Measurements from ENCODE around the gene ABHD10.

ABHD10 gene

DNA sequence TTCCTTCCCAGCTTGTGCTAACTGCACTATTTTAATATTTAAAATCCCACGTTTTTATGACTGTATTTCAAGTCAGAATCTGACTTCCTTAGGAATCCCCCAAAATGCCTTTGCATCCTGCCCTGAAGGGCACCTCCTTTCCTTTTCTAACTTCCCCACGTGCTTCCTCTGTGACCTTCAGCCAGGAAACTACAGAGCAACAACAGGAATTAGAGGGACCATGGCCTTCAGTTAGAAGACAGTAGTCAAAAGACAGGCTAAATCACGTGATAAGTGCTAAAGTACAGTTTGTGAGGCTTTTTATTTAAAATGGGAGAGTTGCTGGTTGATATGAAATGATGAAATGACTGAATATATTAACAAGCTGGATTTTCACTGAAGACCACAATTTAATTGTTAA, 11.8 kb upstream of the ABHD10 start:
- no peak for DNase-seq

DNA sequence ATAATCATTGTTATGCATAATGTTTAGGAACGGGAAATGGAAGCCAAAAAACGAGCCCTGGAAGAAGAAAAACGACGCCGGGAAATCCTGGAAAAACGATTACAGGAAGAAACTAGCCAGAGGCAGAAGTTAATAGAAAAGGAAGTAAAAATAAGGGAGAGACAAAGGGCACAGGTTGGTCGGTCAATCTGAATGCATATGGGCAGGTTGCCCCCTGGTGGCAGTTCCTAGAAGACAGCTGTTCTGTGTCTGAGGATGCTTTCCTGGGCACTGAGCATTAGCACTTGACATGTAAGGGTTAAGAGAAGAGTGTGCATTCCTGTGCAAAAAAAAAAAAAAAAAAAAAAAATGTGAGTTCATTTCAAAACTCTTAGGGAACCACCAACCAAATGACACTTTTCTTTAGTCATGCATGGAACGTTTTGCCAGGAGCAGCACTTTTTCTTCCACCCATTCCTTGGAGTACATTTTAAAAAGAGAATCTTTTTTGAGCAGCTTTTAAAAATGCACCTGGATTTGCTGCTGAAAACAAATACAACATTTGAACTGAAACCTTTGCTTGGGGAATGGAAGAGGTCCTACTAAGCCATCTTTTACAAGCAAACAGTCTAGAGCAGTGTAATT, 11.1 kb upstream of the ABHD10 start:
- peak; percentile 62 for DNase-seq

DNA sequence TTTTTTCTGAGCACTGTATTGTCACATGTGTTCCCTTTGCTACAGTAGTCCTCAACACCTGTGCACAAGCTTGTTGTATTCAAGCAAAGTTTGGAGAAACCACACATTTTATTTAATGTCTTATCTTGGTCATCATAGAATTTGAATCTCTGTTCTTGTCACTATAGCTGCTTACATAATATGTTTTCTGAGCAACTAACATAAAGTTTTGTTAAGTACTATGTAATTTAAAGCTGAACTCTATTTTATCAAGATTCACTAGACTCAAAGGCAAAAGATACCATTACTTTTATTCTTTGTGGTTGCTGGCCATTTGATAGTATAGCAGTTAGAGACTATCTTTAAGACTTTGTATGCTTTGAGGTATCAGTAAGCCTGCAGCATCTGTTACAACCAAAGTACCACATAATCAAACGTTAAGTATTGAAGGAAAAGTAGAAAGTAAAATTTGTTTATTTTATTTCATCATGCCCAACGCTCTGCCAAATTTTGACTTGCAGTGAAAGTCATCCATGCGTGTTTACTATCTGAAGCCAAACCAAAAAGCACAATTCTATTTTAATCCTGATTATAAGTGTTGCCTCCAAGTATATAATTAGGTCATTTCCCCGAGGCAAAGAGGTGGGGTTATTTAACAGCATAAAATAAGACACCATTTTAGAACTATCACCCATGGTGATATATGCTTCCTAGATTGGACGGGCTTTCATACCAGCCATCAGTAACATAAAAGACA, 10.3 kb upstream of the ABHD10 start:
- DNase-seq = no peak

DNA sequence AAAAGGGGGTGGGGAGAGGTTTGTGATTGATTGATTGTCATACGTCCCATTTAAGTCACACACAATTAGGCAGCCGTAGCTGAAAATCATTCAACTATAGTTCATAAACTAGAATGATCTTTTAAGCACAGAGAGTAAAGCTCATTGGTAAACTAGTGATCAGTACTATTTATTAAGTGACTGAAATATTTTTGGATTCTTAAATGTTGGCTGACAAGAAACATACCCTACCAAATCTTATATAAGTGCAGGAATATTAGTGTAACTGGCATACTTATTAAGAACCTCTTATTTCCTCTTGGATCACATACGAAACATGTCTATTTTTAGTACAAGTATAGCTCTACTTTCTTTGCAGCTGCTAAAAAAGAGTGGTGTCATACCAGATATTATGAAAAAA, 8.4 kb upstream of the ABHD10 start:
- no peak for DNase-seq

DNA sequence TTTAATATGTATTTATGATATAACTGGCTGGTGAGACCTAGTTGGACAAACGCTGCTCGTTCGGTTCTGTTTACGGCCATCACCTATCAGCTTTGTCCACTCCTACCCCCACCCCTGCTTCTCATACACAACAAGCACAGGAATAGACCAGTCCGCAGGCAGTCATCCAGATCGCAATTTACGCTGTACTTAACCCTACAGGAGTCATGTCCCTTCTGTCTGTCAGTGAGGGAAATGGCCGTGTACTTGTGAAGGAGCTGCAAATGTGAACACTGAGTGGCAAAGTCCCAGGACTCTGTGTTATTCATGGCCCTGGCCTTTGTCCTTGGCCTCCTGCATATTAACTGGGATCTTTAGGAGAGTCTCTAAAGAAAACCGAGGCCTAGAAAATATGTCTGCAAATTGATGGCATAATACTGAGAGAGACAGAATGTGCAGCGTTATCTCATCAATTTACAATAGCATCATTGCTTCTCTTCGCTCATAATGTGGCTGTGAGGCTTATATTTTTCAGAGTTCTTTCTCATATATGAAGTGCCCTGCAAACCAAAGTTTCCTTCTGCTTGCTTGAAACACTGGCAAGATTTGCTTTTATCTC, 7.2 kb upstream of the ABHD10 start:
- no peak for DNase-seq

DNA sequence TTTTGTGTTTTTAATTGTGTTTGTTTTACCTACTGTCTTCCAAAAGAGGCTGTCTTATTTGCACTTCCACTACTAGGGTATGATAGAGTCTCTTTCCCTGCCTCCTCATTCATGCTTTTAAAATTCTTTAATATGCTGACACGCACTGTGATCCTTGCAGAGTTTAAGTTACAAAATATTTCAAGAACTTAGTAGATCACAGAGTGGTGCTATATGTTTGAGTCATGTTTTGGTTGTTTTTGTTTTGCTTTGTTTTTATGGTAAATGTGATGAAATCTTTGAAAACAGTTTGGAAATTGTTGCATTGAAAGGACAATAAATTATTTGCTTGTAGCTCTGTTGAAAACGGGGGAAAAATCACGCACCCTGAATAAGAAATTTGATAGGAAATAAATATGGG, 5.9 kb upstream of the ABHD10 start:
- DNase-seq = no peak

DNA sequence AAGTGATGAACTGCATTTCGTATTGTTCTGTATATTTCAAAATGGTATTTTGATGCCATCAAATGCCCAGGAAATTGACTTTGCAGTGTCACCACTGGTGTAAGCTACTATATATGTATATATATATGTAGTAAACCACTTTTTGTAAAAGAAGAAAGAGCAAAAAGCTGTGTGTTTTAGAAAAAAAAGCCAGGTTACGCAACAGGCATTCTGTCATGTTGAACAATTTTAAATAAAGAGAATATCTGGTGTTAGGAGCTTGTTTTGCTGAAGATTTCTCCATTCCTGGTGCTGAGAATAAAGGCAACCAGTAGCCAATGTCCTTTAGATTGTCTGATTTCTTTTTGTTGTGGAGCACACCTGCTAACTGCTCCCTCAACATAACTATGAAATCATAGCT, 3.7 kb upstream of the ABHD10 start:
- DNase-seq = no peak

DNA sequence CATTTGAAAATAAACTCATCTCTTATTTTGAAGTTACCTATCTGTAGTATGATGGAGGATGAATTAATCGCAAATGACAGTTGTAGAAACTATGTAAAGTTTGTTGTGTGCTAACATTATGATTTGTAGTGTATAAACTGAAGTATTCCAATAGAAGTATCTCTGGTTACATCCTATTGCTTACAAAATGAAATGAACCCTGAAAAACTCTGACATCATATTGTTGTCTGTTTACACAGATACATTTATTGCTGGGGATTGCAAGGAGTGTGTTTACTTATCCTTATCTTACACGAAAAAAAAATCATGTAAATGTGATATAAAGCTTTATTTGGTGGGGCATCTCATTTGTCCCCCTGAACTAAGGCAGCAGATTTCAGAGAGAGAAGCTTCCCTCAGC, 2.6 kb upstream of the ABHD10 start:
- no peak for DNase-seq

DNA sequence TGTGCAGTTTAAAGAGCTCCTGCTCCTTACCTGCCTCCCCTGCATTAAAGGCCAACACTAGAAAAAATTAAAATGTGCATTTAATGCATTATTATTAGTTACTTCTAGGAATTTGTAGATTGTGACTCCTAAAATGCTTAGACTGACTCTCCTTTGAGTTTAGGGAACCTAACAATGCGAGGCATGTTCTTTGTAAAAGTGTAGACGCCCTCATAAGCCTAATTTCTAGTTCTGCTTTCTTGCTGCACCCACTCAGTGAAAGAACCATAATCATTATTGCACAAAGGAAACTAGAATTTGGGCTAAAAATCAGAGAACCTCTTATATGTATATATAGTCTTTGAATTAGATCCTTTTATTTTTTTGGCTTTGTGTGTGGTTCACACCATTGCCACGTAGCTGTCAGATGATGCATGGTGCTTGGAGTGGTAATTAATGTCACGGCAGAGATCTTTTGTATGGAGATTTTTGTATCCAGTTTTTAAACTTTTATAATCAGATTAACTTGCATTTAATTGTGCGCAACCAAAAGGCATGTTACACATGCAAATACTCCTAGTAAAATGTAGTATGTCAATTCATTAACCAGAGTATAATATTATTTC, 710 bp downstream of the ABHD10 start:
- DNase-seq = no peak

DNA sequence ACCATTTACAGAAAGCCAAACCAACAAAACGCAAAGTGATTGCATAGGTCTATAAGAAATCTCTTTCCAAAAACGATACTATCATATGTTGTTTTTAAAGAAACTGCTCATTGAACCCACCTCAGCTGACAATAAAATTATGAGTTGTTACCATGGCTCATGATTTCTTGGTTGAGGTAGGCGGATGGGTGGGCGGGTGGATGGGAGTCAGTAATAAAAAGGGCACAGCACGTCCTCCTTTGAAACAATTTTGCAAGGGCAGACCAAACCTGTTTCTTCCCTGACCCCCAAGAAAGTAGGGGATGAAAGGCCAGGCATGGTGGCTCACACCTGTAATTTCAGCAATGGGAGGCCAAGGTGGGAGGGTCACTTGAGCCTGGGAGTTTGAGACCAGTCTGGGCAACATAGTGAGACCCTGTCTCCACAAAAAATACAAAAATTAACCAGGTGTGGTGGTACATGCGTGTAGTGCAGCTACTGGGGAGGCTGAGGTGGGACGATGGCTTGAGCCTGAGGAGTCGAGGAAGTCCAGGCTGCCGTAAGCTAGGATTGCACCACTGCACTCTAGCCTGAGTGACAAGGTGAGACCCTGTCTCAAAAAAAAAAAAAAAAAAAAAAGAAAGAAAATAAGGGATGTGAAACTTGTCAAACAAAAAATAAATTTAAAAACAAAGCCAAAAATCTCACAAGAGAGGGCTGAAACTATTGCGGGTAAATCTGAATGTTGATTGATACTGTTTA, 2.1 kb downstream of the ABHD10 start:
- DNase-seq = no peak

DNA sequence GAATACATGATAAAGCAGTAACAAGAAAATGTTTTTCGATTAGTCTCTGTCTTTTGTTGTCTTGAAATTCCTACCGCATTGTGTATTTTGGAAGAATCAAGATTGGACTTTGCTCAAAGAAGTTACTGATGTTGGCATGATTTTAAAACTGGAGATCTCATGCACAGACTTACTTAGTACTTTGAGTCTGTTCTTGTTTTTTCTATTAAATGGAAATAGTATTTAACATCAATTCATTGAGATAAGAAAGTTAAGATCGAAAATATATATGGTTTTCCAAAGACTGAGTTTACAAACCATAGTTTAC, 2.6 kb downstream of the ABHD10 start:
- no peak for DNase-seq

DNA sequence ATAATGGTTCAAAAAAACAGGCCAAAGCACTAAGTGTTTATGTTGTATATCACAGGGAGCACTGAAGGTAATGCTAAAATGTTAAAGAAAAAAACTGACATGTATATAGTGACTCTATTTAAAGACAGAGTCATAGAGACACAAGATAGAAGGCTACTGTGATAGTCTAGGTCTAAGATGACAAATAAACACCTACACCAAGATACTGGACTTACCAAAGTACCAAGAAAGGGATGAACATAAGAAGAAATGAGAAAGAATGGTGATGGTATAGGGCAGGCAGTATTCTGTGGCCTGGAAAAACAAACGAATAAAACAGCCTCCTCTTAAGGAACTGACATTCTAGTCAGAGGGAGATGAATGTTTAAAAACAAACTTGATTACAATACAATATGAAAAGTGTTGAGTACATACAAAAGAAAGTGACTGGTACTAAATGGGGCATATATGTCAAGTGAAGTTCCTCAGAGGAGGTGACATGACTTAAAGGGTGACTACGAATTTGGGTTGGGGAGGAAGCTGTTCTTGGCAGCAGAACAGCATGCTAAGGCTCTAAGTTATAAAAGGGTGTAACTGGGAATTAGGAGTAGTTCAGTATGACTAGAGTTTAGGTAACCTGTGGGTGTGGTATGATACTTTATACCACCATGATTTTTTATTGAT, 5.9 kb downstream of the ABHD10 start:
- DNase-seq = no peak

DNA sequence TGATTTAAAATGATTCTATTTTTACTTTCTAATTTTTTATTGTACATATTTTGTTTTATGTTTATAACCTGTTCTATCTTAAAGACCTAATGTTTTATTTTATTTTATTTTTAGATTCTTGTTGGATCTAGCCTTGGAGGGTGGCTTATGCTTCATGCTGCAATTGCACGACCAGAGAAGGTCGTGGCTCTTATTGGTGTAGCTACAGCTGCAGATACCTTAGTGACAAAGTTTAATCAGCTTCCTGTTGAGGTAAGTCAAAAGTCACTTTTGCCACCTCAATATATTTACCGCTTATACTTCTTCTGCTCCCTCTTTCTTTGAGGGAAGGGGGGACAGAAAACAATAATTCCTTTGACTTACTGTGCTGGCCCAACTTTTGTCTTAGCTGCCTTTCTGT, 8.0 kb downstream of the ABHD10 start:
- DNase-seq = no peak

DNA sequence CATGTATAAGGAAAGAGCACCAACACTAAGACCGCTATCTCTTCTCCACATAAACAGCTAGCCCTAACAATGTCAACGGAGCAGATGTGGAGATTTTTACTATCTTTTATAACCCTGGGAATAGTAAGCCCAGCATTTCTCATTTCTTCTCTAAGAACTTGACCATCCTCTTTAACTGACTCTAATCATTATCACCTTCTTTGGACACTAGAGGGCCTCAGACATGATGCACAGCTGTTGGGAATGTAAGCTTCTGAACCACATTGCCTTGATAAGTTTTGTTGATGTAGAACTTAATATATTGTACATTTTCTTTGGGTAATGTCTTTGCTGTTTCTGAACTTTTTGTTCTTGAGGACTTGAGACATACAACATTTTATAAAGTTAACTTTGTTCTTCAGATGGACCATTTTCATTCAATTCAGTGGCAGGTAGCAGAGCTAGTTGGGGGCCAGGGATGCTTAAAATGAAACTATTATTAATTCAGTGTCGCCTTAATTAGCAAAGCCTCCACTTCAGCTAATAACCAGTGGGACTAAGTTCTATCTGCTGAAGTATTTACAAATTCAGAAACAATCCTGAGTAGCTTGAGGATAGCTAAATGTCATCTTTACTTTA, 10.3 kb downstream of the ABHD10 start:
- DNase-seq = no peak

DNA sequence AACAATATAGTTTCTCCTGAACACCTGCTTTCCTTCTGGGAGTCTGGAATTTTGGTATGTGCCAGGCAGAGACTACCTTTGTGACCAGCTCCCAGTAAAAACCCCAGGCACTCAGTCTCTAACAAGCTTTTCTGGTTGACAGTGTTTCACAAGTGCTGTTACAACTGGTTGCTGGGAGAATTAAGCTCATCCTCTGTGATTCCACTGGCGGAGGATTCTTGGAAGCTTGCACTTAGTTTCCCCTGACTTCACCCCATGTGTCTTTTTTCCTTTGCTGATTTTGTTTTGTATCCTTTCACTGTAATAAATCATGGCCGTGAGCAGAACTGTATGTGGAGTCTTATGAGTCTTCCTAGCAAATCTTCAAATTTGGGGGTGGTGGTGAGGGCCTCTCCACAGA, 14.2 kb downstream of the ABHD10 start:
- no peak for DNase-seq

DNA sequence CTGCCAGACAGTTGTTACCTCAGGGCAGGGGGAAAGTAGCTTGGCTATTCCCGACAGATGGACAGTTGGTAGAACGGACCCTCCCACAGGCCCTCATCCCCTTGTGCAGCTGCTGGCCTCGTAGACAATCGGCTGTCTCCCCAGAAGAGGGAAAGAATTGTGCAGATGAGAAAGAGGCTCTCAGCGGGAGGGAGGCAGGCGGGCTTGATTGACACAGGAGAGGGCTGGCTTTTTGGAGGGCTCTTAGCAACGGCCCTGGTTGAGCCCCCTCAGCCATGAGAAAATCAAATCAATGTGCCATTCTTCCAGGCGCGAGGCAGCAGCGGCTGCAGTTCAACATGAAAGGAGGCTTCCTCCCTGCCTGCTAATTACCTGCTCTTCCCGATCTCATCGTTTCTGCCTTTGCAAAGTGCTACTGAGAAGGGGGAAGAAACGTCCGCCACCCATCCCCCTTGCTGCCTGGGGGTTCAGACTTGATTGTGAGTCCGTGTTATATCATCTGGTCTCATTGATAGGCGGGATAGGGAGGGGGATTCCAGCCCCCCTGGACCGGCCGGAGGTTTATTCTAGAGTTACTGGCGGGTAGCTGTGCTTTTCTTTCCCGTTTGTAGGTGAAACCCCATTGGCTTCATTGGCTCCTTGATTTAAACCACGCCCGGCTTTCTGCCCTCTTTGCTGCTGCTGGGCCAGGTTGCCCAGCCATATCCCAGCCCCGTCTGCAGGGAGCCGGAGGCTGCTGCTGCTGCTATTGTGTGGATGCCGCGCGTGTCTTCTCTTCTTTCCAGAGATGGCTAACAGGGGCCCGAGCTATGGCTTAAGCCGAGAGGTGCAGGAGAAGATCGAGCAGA, 20.0 kb downstream of the ABHD10 start, which contains the start of gene TAGLN3:
TSS of gene TAGLN3 (plus strand) at position 287 of the 848 bp plus-strand sequence. CDS start at position 788, 501 bp downstream.
- no peak for DNase-seq

DNA sequence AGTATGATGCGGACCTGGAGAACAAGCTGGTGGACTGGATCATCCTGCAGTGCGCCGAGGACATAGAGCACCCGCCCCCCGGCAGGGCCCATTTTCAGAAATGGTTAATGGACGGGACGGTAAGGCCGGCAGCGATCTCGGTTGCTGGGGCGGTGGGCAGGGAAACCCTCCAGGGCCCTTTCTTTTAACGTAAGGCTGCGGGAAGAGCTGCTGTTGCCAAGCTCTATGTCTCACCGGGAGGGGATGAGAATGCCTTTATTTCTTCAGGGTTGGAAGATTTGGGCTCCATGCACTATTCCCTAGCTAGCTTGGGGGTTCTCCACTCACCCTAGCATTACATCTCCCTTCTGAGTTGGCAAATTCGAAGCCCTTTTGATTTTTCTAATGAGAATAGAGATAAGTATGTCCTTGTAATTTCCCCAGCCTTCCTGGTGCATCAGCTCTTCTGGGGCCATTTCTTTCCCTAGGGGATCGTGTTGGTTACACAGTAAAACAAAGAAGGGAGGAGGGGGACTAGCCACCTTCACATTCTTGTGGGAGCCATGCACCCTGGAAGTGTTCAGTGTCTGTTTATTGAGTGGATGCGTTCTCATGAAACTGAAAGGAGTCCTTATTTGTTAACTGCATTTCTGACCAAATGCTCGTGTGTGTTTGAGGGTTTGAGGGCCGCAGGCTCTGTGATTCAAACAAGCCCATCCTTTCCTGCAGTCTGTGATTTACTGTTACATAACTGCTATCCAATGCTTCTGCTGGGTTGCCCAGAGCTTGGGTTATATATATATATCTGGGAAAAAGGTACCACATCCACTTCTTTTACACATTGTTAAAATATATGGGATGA, 20.9 kb downstream of the ABHD10 start:
- no peak for DNase-seq

DNA sequence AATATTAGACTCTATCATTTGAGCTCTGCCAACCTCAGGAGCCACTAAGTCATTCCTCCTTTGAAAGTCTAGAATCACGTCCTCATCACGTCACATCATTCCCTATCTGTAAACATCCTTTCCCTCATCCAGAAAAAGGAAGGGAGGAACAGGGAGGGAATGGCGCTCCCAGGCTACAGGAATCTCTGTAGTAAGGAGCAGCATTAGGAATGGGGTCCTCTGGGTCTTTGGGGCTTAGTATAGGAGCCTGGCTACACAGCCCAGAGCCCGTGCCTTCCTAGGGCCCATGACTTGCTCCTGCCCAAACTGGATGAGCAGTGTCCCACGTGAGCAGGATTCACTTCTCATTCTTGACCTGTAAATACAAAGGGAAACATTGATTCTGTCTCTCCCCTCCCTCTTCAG, 21.5 kb downstream of the ABHD10 start:
- no peak for DNase-seq

DNA sequence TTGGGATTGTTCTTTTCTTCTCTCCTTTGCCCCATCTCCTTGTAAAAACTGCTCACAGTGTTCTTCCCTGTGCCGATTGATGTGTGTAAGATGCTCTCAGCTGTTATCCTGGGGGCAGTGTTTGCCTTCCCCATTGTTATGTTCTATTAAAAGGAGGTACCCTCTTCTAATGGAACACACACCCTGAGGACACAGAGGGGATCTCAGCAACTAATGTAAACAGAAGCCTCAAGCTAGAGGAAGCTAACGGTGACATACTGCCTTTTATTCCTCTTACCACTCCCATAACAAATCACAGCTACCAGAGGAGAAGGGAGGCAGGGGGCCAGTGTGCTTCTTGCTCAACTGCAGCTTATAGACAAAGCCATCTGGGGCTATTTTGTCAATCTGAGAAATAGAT, 22.1 kb downstream of the ABHD10 start:
- DNase-seq = no peak

DNA sequence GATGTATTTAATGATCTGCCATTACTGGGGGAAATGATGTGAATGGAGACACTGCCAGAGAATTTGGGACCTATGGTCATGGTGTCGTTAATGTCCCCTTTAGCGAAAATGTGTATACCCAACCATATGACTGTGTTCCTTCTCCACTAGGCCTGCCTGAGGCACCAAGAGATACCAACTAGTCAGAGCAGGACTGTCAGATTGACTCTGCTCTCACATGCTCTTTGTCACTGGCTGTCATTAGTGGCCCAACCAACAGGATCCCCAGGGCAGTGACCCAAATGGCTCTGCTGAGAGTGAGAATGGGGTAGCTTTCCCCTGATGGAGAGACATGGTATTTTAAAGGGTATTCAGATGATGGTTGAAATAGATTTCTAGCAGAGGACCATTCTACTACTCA, 22.7 kb downstream of the ABHD10 start:
- no peak for DNase-seq

All from activated effector memory CD4-positive, alpha-beta T cell treated with Interleukin-2 at 50 U/mL for 16 hours (primary cell).